Activated CD8-positive, alpha-beta memory T cell treated with anti-CD3 and anti-CD28 coated beads, Interleukin-2, amount 50 U/mL, for 24 hours (primary cell): ENCODE results near the gene HERC2.
"Not testable (repeated sequence)": the region's sequence is repeated elsewhere in the genome, so short reads cannot be mapped to it uniquely, and the experiment has no call there.

Source experiments
- DNase-seq: peaks from one replicate; pipeline ENCODE4 v3.0.0-alpha.2; 2020; ENCODE audit errors: extremely low read depth

Gene HERC2

DNA sequence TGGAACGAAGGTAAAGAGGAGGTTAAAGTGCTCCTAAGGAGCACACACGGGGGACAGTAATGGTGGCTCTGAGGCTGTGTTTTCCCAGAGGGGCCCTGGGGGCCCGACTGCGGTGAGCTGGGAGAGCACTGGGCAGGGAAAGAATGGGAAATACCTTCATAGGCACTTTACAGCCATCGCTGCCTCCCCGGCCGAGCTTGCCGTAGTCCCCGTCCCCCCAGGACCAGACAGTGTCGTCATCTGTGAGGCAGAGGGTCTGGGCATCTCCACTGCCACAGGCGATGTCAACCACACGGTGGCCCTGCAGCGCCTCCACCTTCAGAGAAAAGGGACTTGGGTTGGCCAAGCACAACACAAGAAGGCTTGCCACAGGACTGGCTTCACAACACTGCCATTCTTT is 190.0 kb downstream of the HERC2 start:
- no peak for DNase-seq

DNA sequence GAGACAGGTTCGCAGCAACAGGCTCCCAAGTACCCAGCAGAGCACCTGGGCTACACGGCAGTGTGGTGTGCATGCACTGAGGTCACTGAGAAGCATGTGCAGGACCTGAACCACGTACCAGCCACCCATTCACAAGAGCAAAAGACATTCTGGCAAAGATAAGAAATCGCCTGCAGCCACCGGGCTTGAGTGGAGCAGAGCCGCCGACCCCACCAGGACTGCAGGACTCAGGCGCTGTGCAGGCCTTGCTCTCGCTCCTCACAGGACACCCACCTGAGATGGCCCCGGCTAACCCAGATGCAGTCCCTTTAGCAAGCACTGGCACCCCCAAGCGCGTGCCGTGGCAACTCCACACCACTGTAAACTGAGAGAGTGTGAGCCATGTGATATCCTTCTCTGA is 190.6 kb downstream of the HERC2 start:
- DNase-seq: no peak

DNA sequence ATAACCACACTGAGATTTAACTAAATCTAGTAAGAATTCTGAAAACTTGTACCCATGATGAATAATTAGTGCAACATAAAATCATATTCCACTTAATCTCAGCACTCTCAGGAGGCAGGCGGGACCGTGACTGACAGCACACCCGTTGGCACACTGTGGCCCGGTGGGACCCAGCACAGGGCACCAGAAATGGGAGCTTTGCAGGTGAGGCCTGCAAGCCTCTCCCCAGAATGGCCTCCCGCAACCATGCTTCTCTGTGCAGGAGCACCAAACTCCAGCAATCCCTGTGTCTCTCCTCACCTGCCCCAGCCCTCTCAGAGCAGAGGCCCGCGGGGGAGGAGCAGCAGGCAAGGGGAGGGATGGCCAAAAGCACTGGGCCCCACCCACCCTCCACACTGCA is 191.3 kb downstream of the HERC2 start:
- DNase-seq: no peak

DNA sequence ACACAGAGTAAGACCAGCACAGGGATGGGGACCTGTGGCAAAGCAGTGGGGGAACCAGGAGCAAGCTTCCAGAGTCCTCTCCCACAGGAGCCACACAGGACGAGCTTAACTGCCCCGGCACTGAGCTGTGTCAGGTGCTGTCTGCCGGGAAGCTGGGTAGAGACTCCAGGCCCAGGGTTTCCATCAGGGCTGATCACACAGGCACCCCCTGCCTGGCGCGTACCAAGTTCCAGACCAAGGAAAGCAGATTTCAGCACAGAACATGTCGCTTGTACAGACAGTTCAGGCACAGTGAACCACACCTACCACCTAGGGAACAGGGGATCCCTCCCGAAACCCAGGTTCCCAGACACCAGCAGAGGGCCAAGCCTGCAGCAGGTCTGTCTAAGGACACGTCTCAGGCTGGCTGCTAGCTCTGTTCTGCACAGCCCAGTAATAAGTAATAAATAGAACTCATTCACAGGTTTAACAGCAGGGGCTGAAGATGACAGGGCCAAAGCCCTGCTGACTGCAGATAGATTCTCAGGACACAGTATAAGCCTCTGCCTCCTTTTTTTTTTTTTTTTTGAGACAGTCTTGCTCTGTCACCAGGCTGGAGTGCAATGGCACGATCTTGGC is 192.6 kb downstream of the HERC2 start:
- DNase-seq: no peak

DNA sequence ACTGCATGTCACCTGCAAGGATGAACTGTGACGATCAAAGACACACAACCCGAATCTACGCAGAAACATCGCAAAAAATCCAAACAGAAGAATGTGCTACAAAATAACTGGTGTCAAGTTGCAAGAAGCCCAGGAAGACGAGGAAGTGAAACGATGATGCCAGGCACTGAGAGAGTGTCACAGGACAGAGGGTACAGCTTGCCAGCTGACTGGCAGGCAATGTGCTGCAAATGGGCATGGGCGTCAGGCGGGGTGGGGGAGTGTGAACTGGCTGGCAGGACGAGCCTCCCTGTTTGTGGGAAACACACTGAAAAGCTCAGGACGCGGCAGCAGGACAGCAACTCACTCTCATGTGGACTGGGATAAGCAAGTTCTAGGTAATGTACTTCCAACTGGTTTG is 193.9 kb downstream of the HERC2 start:
- no peak for DNase-seq

DNA sequence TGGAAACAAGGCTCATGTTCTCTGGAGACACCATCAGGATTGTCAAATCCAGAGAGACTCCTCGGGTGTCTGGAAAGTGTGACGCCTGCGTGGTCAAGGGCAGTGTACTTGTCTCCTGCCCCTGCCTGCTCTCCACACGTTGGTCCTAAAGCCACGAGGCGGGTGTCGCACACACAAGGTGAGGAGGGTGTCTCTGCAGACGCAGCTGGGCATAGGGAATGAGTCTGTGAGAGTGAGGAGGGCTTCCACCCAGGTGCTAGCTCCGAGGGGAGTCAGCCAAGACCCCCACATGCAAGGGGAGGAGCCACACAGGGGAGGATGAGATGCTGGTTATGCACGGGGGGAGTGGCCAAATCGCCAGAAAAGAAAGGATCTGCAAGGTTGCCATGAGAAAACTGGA is 194.9 kb downstream of the HERC2 start:
- no peak for DNase-seq

DNA sequence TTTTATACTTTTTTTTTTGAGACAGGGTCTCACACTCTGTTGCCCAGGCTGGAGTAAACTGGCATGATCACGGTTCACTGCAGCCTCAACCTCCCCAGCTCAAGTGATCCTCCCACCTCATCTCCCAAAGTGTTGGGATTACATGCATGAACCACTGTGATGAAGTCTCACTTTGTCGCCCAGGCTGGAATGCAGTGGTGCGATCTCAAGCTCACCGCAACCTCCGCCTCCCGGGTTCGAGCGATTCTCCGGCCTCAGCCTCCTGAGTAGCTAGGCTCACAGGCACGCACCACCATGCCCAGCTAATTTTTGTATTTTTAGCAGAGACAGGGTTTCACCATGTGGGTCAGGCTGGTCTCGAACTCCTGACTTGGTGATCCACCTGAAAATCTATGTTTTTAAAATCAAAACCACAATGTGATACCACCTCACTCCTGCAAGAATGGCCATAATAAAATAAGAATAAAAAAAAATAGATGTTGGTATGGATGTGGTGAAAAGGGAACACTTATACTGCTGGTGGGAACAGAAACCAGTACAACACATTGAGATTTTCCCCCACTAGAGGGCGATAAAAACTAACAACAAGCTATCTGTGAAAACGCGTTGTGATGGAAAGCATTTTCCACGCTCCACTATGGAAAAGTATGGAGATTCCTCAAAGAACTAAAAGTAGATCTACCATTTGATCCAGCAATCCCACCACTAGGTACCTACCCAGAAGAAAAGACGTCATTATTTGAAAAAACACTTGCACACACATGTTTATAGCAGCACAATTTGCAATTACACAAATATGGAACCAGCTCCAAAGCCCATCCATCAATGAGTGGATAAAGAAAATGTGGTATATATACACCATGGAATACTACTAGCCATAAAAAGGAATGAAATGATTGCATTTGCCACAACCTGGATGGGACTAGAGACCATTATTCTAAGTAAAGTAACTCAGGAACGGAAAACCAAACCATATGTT is 196.0 kb downstream of the HERC2 start:
- no peak for DNase-seq

DNA sequence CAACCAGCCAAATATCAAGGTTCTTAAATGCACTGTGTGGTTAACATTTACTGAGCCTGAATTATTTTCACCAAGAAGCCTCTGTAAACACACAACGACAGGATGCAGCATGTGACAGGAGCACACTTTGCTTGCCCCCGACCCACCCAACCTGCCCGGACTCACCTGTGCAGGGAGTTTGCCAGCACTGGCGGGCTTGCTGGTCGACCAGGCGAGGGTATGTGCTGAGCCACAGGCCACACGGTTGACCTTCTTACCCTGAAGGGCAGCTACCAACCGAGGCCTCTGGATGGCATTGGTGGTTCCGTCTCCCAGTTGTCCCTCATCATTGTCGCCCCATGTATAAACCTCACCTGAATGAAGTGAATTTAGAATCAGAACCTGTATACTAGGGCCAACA is 197.1 kb downstream of the HERC2 start:
- no peak for DNase-seq

DNA sequence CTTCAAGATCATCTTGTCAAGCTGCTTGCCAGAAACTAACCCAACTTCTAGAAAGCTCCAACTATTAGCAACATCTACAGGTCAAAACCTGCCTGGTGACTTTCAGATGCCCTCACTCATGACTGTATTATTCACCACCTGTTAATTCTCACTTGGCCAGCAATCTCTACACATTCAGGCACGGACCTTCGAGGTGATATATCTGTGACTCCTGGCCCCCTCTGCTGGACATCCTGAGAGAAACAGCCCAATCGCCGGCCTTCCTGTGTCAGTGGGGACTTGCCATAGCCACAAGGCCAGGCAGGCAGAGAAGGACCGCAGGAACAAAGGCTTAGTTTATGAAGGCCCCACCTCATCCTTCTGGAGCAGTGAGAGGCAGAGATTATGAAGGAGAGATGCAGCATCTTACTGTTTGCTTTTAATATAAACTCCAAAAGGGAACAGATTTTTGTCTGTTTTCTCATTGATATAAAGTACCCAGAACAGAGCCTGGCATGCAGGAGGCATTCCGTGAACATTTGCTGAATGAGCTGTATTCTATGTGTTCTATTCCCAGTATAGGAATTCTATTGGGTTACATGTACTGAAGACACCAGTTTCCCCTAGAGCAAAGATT is 198.5 kb downstream of the HERC2 start:
- DNase-seq: peak; percentile 17

DNA sequence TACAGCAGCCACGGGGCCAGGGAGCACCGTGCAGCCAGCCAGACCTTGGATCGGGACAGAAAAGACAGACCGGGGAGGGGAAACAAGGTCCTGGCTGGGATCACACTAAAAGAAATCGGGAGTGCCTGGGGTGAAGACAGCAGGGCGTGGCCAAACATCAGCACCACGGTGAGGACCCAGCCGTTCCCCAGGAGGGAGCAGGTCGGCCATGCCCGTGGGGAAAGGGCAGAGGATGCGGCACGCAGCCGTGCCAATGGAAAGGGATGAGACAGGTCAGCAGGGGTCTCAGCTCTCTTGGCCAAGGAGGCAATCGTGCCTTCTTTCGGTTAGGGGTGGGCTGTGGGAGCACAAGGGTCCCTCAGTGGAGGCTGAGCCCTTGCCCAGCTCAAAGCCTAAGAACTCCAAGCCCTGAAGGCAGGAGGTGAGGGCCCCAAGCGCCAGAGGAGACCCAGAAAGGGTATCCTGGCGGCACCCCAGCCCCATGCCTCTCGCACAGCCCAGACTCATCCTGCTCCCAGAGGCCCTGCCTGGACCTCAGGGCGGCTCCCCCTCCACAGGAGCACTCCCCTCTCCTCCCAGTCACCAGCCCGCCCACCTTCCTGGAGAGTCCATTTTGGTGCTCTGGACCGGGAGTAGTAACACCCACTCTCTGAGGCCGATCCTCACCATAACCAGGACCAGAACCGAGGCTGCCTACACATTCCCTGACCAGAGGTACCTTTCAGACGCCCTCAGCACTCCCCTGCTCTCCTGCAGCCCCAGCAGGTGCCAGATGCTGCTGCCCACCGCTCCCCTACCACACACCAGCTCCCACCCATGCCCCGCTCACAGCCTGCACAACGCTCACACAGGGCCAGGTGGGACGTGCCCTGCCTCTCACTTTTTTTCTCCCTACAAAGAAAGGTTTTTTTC is 199.7 kb downstream of the HERC2 start:
- no peak for DNase-seq

DNA sequence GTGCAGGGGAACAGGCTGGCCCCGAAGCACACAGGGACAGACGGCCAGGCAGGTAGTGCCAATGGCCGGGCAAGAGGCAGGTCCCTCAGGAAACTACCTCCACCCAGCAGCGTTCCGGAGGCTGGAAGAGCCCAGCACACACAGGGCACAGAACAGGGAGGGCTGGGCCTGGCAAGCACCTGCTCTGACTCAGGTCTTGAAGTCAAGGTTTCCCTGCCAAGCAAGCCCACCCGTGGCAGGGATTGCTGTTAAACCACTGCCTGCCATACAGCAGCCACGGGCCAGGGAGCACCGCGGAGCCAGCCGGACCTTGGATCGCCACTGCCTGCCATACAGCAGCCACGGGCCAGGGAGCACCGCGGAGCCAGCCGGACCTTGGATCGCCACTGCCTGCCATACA is 200.4 kb downstream of the HERC2 start:
- DNase-seq: not testable (repeated sequence)

DNA sequence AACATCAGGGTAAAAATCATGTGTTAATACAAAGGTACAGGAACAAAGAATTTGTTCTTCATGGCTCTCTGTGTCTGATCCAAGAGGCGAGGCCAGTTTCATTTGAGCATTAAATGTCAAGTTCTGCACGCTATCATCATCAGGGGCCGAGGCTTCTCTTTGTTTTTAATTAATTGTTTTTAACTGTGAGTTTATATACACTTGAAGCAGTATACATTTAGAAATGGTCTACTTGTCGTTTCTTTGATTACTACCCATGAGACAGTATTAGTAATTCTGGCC is 201.7 kb downstream of the HERC2 start:
- no peak for DNase-seq

DNA sequence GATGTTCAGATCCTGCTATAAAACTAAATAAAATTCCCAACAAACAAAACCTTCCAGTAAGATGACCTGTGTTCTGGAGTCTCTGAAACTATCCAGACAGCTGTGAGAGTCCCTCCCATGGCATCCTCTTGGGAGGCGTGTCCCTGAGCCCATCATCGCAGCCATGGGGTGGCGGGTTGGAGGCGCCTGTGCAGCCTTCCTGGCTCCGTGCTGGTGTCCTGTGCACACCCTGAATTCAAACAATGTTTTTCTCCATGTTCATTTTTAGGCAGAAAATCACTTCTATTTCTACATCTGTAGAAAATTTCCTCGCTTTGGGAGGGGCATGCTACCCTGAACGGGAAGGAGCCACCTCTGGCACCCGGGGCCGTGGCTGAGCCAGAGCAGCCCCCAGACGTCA is 203.4 kb downstream of the HERC2 start:
- DNase-seq: no peak

DNA sequence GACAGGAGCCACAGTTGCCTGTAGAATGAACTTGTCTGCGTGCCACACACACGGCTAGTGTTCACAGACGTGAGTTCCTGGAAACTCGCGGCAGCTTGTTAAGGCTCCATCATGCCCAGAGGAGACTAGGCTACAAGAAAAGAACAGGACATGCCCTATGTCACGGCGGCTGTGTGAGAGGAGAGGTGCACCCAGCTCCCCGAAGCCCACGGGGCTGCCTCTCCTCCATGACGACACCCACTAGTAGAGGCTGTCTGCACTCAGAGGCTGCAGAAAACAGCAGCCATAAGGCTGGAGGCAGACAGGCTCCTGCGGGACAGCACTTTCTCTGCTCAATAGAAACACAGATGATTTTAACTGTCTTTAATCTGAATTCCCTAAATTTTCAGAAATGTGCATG is 203.9 kb downstream of the HERC2 start:
- no peak for DNase-seq

DNA sequence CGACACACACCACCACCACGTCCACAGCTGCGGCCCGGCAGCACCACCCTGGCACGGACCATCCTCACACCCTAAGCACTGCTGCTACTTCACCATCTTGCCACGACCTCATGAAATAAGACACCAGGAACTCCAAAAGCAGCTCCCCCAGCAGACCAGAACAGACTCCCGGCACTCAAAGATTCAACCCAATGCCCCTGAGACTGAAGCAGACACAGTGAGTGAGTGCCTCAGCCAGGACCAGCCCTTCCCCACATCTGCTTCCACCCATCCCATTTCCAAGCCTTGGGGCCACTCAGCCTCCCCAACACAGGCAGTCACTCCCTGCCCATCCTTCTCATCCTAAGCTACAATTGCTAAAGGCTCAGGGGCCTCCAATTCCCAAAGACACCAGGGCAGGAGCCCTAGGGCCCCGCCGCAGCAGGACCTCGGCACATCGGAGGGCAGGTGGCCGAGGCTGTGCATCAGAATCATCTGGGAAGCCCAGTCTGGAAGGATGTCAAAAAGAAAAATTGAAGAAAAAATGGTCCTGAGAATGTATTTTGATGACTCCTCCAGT is 204.5 kb downstream of the HERC2 start:
- DNase-seq: no peak

DNA sequence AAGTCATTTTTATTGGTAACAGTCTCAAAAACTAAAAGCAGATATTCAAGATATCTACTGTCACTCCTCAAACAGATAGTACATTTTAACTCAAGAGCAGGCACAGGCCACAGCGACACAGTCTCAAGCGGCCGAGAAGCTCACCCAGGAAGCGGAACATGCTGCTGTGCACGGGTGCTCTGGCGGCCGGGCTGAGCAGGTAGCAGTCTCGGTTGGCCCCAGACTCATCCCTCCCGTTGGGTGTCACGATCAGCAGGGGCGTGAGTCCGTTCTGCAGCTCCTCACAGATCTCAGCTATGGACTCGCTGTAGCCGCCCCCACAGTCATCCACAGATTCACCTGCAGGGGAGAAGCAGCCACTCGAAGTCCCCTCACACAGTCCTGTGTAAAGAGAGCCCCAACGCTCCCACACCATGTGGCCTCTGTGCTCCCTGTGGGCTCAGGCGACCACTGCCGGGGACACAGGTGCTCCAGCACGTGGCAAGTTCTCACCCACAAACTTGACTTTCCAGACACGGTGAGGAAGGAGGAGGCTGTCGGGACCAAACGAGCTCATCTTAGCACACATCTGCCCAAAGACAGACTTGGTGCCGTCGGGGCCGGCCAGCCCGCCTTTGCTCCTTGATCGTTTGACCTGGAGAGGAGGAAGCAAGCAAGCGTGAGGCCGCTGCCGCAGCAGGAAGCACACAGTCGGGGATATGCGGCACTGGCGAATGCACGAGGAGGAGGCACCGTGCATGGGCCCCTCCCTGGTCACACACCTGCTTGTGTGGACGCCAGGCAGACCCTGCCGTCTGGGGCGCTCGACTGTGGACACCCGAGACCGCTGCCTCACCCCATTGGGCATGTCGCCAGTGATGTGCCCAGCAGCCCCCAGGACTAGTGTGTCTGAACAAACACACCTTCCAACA is 205.2 kb downstream of the HERC2 start:
- no peak for DNase-seq

DNA sequence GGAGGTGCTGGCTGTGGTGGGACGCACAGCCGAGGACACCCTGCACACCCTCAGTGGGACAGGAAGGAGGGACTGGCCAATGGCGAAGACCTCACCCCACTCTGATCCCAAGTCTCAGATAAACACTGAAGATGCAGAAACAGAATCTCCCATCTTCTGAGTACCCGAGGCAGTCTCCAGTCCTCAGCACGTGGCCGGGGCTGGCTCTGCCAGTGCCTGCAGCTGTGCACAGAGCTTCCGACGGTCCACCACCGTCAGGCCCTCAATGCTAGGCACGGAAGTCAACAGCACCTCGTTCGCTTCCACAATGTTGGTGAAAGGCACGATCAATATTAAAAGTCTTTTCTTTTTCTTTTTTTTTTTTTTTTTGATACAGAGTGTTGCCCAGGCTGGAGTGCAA is 206.1 kb downstream of the HERC2 start:
- DNase-seq: no peak

DNA sequence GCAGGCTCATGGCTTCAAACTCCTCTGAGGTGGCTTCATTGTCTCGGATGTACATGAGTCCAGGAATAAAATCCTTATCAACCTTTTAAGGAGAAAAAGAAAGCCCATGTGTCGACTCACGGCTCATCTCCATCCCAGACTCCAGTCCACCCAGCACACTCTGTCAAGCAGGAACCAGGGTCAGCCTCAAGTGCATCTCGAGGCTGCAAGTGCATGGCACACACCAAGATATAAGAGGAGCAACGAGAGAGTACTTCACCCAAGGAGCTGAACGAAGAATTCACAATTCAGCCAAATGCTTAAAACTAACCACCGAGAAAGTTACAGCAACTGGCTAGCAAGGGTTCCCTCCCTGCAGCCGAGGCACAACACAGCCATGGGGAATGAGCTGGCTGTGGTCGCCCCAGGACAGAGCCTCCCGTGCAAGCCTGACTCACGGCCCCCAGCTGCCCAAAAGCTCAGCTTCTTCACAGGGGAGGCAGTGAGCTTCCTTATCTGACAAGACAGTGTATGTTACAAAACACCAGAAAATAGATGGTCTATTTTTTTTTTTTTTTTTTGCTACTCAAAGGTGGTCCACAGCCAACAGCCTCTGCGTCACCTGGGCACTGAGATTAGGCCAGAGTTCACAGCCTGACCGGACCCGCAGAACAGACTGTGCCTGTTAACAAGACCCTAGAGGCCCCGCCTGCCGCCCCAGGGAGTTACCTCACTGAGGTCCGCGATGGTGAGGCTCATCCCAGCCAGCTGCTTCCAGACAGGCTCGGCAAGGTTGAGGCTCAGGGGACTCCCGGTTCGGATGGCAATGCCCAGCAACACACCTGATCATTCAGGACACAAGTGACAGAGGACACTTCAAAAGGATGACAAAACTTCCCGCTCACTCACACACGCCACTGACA is 207.0 kb downstream of the HERC2 start:
- DNase-seq: no peak

DNA sequence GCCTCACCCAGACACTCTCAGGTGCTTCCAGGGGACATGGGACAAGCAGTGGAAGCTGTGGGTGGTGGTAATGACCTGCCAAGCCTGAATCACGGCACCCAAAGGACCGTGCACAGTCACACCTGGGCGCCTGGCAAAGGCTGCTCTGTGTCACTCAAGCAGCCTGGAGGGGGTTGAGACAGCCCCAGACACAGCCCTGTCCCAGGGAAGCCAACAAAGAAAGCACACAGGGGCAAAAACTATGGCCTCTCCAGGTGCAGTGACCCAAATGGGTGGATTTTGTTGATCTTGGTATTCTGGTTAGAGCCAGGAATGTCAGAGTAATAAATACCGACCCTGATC is 207.9 kb downstream of the HERC2 start:
- DNase-seq: no peak
